Right ventricle myocardium inferior (tissue), 1 donor: Measurements from ENCODE around the gene ZFYVE19. TPM values are rescaled to one million over a fixed set of nuclear protein-coding genes. Genes with fewer than 3 reads are reported as not detected.
A peak's percentile ranks its signal among the peaks of the same experiment; 100 is the strongest.

Experiments
- ATAC-seq: fragments of 200-7000 bp; cut with Tn5 transposase; one replicate; pipeline ENCODE4 v1.9.1; 2020; ENCODE audit warnings: mild to moderate bottlenecking, moderate library complexity
- DNase-seq: peaks from one replicate; pipeline ENCODE4 v3.0.0; 2021; ENCODE audit errors: missing footprints
- intact Hi-C: fragments of 100-400 bp; cut with DNase I; formaldehyde crosslinking; loops from one replicate; pipeline ENCODE4 v1.11.0; 2022
- total RNA-seq: library from RNA; stranded (reverse); fragmentation: NEBNext Ultra II Directional; extraction: Animal tissue kit (Norgen Biotek cat#: 25700); gene quantifications from one replicate; pipeline ENCODE4 v1.2.1, GENCODE V29; 2021
- donor health status: DM: no; HTN: yes; CAD: no; lungs with severe emphysema.

Gene ZFYVE19
- total RNA-seq, 1 donor from 2014 or later = 27.6 TPM

DNA sequence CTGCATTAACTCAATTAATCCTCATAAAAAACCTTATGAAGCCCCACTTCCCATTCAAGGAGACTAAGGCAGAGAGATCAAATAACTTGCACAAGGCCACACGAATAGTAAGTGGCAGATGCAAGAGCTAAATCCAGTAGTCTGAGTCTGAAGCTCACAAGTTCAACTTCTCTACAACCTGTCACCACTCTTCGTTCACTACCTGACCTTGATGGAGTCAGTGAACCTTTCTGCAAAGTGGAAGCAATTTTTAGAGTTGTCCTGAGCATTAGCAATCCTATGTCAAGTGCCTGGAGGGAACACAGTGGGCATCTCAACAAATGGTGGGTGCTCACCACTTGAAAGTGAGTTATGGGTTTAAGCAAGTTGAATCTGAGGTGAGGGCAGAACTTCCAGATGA, 34.9 kb downstream of the ZFYVE19 start:
- DNase-seq = no peak
- no peak for ATAC-seq
- intact Hi-C loops = no loop called here

DNA sequence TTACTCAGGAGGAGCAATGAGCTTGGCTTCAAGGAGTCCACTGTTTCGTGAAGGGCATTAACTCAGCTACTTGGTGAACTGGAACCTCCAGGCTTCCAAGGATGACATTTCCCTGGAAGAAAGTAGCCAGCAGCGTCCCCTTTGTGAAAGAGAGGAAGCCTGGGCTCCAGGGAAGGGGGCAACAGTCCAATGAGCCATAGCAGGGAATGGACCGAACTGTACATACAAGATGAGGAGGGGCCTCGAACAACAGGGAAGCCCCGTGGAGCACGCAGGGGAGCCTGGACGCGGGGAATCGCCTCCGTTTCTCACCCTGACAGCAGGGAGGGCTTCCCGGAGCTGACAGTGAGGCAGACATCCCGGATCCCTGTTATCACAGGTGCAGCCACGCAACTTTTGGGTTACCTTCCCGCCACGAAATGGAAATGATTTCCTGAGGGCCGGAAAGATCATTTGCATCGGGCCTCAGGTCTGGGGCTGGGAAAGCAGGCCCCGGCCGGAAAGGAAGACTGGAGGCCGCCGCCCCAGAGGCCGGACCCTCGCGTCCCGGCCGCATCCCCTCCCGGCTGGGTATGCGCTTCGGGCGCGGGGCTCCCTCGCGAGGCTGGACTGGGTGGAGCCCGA, 36.5 kb downstream of the ZFYVE19 start:
- no peak for DNase-seq
- intact Hi-C loops = no loop called here
- no peak for ATAC-seq

DNA sequence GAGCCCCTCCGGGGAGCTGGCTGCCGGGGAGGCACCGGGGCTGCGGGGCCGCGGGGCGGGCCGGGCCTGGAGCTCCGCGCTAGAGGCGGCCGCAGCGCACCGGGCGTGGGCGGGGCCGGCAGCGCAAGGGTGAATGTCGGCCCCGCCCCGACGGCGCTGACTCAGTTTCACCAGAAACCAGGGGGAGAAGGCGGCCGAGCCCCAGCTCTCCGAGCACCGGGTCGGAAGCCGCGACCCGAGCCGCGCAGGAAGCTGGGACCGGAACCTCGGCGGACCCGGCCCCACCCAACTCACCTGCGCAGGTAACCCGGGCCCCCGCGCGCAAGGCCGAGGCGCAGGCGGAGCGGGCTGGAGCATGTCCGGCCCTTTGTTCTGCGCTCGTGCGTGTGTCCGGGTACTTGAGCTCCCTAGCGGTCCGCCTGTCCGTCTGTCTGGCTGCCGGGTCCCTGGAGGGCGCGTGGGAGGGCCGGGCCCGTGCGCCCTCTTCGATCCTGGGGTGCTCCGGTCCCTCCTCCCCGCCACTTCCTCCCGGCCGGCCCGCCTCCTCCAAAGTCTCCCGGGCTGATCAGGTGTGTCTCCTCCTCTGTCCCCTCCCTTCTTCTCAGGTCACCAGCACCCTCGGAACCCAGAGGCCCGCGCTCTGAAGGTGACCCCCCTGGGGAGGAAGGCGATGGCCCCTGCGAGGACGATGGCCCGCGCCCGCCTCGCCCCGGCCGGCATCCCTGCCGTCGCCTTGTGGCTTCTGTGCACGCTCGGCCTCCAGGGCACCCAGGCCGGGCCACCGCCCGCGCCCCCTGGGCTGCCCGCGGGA, 37.2 kb downstream of the ZFYVE19 start, which contains the start of gene SPINT1:
SPINT1 (plus strand) TSS at position 164 of the 811 bp plus-strand sequence; CDS start at position 671, 507 bp downstream.
- DNase-seq (no peak), ATAC-seq (no peak)
- intact Hi-C loops = no loop called here

DNA sequence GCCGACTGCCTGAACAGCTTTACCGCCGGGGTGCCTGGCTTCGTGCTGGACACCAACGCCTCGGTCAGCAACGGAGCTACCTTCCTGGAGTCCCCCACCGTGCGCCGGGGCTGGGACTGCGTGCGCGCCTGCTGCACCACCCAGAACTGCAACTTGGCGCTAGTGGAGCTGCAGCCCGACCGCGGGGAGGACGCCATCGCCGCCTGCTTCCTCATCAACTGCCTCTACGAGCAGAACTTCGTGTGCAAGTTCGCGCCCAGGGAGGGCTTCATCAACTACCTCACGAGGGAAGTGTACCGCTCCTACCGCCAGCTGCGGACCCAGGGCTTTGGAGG, 37.8 kb downstream of the ZFYVE19 start:
- ATAC-seq = no peak
- intact Hi-C loops = no loop called here
- peak; percentile 76 for DNase-seq

DNA sequence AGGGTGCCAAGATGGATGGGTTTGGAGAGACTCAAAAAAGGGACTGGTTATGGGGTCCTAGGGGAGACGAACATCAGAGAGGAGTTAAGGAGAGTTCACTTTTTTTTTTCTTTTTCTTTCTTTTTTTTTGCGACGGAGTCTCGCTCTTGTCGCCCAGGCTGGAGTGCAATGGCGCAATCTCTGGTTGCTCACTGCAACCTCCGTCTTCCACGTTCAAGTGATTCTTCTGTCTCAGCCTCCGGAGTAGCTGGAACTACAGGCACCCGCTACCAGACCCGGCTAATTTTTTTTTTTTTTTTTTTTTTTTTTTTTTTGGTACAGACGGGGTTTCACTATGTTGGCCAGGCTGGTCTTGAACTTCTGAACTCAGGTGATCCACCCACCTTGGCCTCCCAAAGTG, 38.1 kb downstream of the ZFYVE19 start:
- no peak for ATAC-seq
- intact Hi-C loops = no loop called here

DNA sequence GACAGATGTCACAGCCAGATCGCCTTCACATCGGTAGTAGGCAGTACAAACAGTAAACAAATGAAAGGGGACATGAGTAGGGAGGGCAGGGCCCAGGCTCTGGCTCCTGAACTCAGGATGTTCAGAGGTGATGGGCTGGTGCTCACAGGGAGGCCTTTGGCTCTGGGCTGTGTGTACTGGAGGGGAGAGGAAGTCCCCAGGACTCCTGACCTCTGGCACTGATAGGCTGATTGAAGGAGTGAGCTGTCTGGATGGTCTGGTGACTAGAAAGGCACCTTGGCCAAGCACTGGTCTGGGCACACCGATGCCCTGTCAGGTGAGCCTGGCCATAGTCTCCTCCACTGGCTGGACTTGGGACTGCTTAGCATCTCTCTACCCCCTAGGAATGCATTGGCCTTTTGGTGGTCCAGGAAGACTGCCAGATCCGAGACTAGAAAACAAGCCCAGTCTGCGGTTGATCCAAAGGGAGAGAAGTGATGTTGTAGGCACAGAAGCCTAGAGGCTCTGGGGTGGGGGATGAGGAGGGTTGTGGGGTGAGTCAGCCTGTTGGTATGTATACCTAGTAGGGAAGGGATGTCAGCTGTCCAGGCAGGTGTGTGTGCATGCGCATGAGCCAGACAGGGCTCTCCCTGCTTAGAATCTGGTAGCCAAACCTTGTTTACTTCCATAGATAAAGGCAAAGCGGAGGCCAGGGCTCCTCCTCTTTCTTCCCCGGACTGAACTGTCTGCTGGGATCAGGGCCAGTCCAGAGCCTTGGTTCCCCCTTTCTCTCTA, 38.8 kb downstream of the ZFYVE19 start:
- DNase-seq = no peak

More for the DNA sequence above, 38.1 kb downstream of the ZFYVE19 start:
- DNase-seq = no peak

DNA sequence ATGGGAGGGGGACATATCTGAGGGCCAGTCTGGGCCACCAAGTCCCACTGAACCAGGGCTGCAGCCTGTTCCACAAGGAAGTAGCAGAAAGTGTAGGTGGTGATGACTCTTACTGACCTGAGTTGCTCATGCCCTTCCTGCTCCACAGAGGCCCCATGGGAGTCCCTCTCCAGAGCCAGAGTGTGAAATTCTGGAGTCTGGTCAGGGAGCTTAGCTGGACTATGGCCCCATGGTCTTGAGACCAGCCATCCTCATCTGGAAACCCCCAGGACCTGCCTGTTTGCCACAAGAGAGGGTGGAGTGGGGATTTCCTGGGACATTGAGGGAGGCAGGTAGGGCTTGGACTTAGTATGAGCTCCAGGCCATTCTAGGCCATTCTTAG, 39.9 kb downstream of the ZFYVE19 start:
- intact Hi-C loops = no loop called here
- DNase-seq = no peak
- no peak for ATAC-seq

More for the DNA sequence above, 38.8 kb downstream of the ZFYVE19 start:
- no peak for ATAC-seq
- intact Hi-C loops = no loop called here

DNA sequence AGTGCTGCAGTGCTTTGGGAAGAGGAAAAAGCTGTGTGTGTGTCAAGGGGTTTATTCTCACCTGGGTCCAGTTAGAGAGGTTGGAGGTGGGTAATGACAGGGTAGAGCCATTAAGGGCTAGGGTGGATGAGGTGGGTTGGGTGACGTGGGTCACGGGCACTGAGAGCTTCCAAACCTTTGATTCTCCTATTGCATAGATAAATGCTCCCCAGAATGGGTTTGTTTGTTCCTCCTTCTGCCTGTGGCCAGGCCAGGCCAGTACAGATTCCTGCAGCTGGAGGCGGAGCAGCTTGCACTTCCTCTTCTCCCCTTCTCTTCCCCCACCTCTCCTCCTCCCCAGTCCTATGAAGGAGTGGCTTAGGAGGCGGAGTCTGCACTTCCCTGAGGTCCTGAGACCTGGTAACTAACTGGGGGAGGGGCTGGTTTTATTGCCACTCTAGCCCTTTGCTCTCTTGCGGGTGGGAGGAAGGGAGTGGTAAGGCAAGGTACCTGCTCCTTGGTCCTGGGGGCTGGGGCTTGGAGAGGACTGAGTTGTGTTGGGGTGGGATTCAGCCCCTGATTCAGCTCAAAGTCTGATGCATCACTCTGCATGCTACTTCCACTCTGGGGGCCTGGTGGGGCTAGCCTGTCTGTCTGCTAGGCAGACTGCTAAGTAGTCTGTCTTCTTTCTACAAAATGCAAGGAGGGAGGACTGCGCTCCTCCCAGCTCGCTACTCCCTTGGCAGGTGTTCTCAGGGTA, 40.5 kb downstream of the ZFYVE19 start:
- ATAC-seq (peak; percentile 77), DNase-seq (peak; percentile 81)
- intact Hi-C loops = no loop called here

DNA sequence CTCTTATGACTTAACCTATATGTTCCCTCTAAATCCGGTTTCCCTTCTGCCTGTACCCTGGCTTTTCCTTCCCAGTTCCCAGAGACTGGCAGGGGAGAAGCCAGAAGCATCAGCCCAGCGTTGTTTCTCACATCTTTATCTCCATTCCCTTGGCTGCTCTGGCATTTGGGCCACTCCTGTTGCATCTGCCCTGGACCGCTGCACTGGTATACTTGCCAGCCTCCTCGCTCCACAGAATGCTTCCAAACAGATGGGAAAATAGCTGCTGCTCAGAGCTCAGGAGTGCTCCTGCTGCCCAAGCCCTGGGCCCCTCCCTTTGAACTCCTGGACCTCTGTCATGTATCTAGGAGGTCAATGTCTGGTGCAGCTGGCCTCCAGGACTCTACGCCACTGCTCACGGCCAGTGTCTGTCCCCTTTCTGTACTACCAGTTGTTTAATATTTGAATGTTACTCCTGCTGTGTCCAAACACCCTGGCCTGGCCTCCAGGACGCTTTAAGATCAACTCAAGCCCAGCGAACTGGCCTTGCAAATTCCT, 43.8 kb downstream of the ZFYVE19 start:
- no peak for DNase-seq
- ATAC-seq = no peak
- intact Hi-C loops = no loop called here

DNA sequence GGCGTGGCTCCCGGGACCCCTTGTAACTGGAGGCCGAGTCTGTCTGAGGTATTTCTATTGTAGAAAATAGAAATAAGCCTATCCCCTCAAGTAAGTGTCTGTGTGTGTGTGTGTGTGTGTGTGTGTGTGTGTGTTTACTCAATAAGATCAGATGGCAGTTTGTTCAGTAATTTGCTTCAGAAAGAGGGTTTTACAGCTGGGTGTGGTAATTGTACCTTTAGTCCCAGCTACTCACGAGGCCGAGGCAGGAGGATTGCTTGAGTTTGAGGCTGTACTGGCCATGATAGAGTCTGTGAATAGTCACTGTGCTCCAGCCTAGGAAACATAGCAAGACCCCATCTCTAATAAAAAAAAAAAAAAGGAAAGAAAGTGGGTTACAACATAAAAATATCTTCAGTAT, 45.6 kb downstream of the ZFYVE19 start:
- intact Hi-C loops = no loop called here
- DNase-seq (no peak), ATAC-seq (no peak)

DNA sequence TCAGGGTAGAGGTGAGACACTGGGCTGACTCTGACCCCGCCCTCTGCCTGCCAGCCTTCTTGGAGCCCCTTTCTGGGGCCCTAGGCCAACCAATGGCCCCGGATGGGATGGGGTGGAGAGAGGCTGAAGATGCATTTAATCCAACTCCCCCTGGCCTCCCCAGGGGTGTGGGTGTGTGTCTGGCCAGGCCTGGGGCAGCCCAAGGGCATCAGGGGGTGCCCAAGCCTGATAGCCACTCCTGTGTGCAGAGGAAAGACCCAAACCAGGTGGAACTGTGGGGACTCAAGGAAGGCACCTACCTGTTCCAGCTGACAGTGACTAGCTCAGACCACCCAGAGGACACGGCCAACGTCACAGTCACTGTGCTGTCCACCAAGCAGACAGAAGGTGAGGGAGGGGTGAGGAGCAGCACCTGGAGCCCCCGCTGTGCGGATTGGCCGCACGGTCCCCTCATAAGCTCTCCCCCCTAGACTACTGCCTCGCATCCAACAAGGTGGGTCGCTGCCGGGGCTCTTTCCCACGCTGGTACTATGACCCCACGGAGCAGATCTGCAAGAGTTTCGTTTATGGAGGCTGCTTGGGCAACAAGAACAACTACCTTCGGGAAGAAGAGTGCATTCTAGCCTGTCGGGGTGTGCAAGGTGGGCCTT, 46.5 kb downstream of the ZFYVE19 start:
- ATAC-seq (no peak), DNase-seq (no peak)
- intact Hi-C loops = no loop called here

DNA sequence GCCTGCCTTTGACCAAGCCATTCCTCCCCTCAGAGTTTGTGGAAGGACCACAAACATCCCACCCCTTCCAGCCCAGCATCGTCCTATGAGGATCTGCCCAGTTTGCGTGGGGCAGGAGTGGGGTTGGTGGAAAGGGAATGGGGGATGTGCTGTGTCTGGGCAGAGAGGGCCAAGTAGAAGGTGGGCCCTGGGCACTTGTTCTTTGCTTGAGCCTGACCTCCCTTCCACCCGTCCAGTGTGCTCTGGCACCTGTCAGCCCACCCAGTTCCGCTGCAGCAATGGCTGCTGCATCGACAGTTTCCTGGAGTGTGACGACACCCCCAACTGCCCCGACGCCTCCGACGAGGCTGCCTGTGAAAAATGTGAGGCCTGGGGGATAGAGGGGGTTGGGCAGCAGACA, 47.3 kb downstream of the ZFYVE19 start:
- intact Hi-C loops = no loop called here
- no peak for DNase-seq
- ATAC-seq = no peak

DNA sequence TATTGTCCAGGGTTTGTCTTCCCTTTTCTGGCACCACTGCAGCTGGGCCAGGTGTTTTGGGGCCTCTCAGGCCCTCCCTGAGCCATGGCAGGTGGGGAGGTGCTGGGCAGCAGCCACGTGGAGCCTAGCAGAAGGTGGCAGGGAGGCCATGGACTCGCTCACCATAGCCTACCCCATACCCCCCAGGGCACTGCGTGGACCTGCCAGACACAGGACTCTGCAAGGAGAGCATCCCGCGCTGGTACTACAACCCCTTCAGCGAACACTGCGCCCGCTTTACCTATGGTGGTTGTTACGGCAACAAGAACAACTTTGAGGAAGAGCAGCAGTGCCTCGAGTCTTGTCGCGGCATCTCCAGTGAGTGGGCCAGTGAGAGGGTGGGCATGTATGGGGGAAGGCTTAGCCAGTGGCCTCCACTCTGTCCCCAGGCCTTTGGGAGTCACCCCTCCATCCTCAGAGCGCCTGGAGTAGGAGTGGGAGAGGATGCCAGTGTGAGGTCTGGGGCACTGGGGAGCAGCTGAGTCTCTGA, 48.9 kb downstream of the ZFYVE19 start:
- intact Hi-C loops = loop anchor here (2.0 kb wide), 1 partner anchor 39 kb away; the partner anchor contains the start of gene VPS18
- no peak for ATAC-seq
- no peak for DNase-seq

DNA sequence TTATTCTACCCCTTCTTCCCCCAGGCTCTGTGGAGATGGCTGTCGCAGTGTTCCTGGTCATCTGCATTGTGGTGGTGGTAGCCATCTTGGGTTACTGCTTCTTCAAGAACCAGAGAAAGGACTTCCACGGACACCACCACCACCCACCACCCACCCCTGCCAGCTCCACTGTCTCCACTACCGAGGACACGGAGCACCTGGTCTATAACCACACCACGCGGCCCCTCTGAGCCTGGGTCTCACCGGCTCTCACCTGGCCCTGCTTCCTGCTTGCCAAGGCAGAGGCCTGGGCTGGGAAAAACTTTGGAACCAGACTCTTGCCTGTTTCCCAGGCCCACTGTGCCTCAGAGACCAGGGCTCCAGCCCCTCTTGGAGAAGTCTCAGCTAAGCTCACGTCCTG, 49.9 kb downstream of the ZFYVE19 start:
- intact Hi-C loops = loop anchor here (2.0 kb wide), 1 partner anchor 38 kb away; the partner anchor contains the start of gene VPS18
- DNase-seq (no peak), ATAC-seq (no peak)

DNA sequence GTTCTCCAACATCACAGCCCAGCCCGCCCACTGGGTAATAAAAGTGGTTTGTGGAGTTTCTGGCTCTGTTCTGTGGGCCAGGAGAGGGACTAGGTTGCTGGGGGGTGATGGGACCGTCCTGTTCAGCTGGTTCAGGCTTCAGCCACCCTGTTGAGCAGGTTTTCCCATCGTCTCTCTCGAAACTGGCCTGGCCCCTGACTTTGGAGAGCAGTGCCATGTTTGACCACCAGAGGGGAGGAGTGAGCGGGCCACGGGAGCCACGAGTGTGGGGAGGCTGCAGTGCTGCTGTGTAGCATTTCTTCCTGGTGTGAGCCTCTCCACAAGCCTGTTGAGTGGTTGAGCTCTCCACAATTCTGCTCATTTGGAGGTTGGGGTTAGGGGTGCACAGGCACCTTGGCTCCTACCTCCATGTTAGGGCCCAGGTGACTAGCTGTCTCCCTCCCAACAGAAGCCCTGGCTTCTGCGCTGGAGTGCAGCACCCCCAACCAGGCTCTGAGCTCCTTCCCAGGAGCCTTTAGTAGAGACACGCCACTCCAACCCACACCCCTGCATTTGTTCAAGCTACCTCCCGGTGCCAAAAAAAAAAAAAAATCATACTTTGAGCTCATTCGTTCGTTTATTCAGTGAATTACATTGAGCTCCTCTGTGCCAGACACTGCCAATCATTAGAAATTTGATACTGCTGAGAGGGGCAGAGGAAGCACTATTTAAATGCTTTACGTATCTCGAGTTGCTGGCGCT, 50.9 kb downstream of the ZFYVE19 start:
- intact Hi-C loops = loop anchor here (2.0 kb wide), 2 partner anchors 37 to 329 kb away; partner anchors contain the start of gene VPS18
- peak; percentile 85 for ATAC-seq

DNA sequence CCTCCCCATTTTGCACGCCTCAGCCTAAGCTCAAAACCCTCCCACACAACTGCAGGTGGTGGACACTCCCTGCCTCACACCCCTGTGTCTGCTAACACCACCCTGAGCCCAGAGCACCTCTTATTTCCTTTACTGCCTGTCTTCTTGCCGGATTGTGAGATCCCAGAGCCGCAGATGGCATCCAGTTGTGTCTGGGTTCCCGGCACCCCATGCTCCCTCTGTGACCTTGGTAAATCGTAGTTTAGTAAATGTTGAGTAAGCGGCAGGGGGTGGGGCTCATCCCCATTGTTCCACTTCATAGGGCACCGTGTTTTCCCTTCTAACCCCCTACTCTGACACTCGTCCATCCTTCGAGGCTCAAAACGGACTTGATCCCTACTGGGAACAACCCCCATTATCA, 51.8 kb downstream of the ZFYVE19 start:
- intact Hi-C loops = loop anchor here (2.0 kb wide), 1 partner anchor 328 kb away; no protein-coding TSS in a partner anchor
- no peak for DNase-seq
- ATAC-seq = no peak

More for the DNA sequence above, 50.9 kb downstream of the ZFYVE19 start:
- DNase-seq = peak; percentile 87

DNA sequence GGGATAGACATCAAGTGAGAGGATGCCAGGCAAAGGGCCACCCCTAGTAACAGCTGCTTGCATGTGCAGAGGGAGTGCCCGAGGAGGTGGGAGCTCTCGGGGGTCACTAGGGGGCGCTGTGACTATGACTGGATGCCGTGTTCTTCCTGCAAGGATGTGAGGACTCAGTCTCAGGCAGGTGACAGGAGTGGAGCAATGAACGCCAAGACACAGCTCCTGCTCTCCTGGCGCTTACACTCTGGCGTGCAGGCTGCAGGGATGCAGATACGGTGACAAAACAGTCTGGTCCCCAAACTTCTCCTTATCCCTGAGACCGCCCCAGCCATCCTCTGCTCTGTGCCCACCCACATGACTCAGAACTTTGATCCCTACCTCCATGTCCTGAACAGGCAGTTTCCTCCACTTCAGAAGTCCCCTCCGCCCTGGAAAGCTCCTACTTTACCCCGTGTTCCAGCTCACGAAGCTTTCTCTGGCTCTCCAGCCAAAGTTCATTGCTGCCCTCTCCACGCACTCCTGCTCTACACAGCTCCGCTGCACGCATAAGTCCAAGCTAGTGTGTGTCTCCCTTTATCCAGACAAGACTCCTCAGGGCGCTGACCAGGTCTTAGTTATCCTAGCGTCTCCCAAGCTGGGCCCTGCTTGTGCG, 52.4 kb downstream of the ZFYVE19 start:
- ATAC-seq = peak; percentile 58
- intact Hi-C loops = loop anchor here (2.0 kb wide), 1 partner anchor 327 kb away; no protein-coding TSS in a partner anchor
- no peak for DNase-seq
